CD4-positive, alpha-beta T cell treated with Interferon gamma for 1 hour (primary cell): Measurements from ENCODE around the gene HSPB7.
"Not testable (repeated sequence)": the region's sequence is repeated elsewhere in the genome, so short reads cannot be mapped to it uniquely, and the experiment has no call there.

ENCODE experiments used
- DNase-seq: peaks from one replicate; pipeline ENCODE4 v3.0.0-alpha.2; 2020

HSPB7 gene

GRCh38 chr1:16005597-16005996, 12.2 kb downstream of the HSPB7 start:
- no peak for DNase-seq

- DNase-seq: not testable (repeated sequence)
These were observed 16.6 kb downstream of the HSPB7 start for GRCh38 chr1:16001274-16001673.

- no peak for DNase-seq
These were observed 18.9 kb downstream of the HSPB7 start for GRCh38 chr1:15998929-15999328.

GRCh38 chr1:15997637-15998280, 20.1 kb downstream of the HSPB7 start:
- no peak for DNase-seq

- DNase-seq: no peak
These were observed 20.7 kb downstream of the HSPB7 start for GRCh38 chr1:15997076-15997585.

- peak; percentile 40 for DNase-seq
These were observed 23.1 kb downstream of the HSPB7 start for GRCh38 chr1:15994590-15995351.

GRCh38 chr1:15994081-15994480, 23.8 kb downstream of the HSPB7 start:
- no peak for DNase-seq

GRCh38 chr1:15993666-15994065, 24.2 kb downstream of the HSPB7 start:
- DNase-seq: no peak

- no peak for DNase-seq
These were observed 25.0 kb downstream of the HSPB7 start for GRCh38 chr1:15992582-15993500.

- no peak for DNase-seq
These were observed 25.7 kb downstream of the HSPB7 start for GRCh38 chr1:15992187-15992553.

GRCh38 chr1:15991427-15992186, 26.2 kb downstream of the HSPB7 start:
- DNase-seq: no peak

- DNase-seq: no peak
These were observed 28.1 kb downstream of the HSPB7 start for GRCh38 chr1:15989776-15990175.

- DNase-seq: no peak
These were observed 28.7 kb downstream of the HSPB7 start for GRCh38 chr1:15988856-15989736.

- DNase-seq: no peak
These were observed 32.1 kb downstream of the HSPB7 start for GRCh38 chr1:15985611-15986297.

GRCh38 chr1:15983275-15983674, 34.6 kb downstream of the HSPB7 start:
- DNase-seq: no peak

- DNase-seq: no peak
These were observed 36.2 kb downstream of the HSPB7 start for GRCh38 chr1:15981679-15982078.

- DNase-seq: not testable (repeated sequence)
These were observed 39.9 kb downstream of the HSPB7 start for GRCh38 chr1:15977947-15978346.

GRCh38 chr1:15975805-15976680, 41.8 kb downstream of the HSPB7 start, which contains the start of gene ZBTB17:
TSS of gene ZBTB17 (minus strand) at chr1:15976101. CDS start at chr1:15948495, 27,606 bp downstream.
- DNase-seq: peak; percentile 95

GRCh38 chr1:15975358-15975804, 42.5 kb downstream of the HSPB7 start:
- peak; percentile 70 for DNase-seq

- no peak for DNase-seq
These were observed 43.0 kb downstream of the HSPB7 start for GRCh38 chr1:15974855-15975254.
